ENCODE results near the gene CREB3L1.

- TF ChIP-seq POLR2A (IDR thresholded peaks at IDR 0.05; ENCODE audit: low read length) (no peak), GATA1 (IDR thresholded peaks at IDR 0.05; ENCODE audit: low read depth, low read length) (no peak)
Observed at GRCh38 chr11:46277313-46277621, 195 bp upstream of the CREB3L1 start.

Data from erythroblast (primary cell).